Parathyroid adenoma (tissue), 2 donors: ENCODE data around the gene MECP2.

Experiments used
- H2AFZ ChIP-seq: fragments of 300-600 bp; sonication (generic); one replicate; pipeline ENCODE4 v1.7.0; 2017; ENCODE audit warnings: antibody characterized with exemption, mild to moderate bottlenecking
- H3K27ac ChIP-seq: fragments of 300-600 bp; sonication (generic); one replicate; pipeline ENCODE4 v1.7.0; 2017
- H3K27me3 ChIP-seq: fragments of 300-600 bp; sonication (generic); one replicate; pipeline ENCODE4 v1.7.0; 2017; ENCODE audit warnings: low read length; ENCODE audit not compliant: control insufficient read depth, insufficient read depth
- H3K36me3 ChIP-seq: fragments of 300-600 bp; sonication (generic); one replicate; pipeline ENCODE4 v1.7.0; 2017; ENCODE audit warnings: low read length; ENCODE audit not compliant: control insufficient read depth, insufficient read depth
- H3K4me1 ChIP-seq: fragments of 300-600 bp; sonication (generic); one replicate; pipeline ENCODE4 v1.7.0; 2017; ENCODE audit warnings: control low read depth
- H3K4me2 ChIP-seq: fragments of 300-600 bp; sonication (generic); one replicate; pipeline ENCODE4 v1.7.0; 2017; ENCODE audit warnings: low read length
- H3K4me3 ChIP-seq: fragments of 300-600 bp; sonication (generic); one replicate; pipeline ENCODE4 v1.7.0; 2017; ENCODE audit warnings: low read depth, low read length
- H3K79me2 ChIP-seq: fragments of 300-600 bp; sonication (generic); one replicate; pipeline ENCODE4 v1.7.0; 2017; ENCODE audit warnings: control low read depth
- H3K9ac ChIP-seq: fragments of 300-600 bp; sonication (generic); one replicate; pipeline ENCODE4 v1.7.0; 2017; ENCODE audit warnings: mild to moderate bottlenecking
- H3K9me3 ChIP-seq: fragments of 300-600 bp; sonication (generic); one replicate; pipeline ENCODE4 v1.7.0; 2017; ENCODE audit warnings: low read length; ENCODE audit not compliant: control insufficient read depth
- TF ChIP-seq, protein P1 (sequence below): fragments of 300-600 bp; sonication (generic); IDR thresholded peaks from one replicate; pipeline ENCODE4 v1.7.0; 2017; ENCODE audit warnings: antibody characterized with exemption, mild to moderate bottlenecking
- donor health status: primary hyperparathyroidism.

The MECP2 gene

GRCh38 chrX:154030266-154030665, 67.3 kb downstream of the MECP2 start:
- H3K9ac ChIP-seq: no peak overlapping the region
- no peak overlapping the region for H3K27ac ChIP-seq
- H3K79me2 ChIP-seq: peaks cover 8% of the 10 kb centered on the region
- no peak overlapping the region for H3K4me3 ChIP-seq
- no peaks in the 10 kb centered on the region for H3K4me1 ChIP-seq
- no peak overlapping the region for H2AFZ ChIP-seq
- TF ChIP-seq, protein P1, sequence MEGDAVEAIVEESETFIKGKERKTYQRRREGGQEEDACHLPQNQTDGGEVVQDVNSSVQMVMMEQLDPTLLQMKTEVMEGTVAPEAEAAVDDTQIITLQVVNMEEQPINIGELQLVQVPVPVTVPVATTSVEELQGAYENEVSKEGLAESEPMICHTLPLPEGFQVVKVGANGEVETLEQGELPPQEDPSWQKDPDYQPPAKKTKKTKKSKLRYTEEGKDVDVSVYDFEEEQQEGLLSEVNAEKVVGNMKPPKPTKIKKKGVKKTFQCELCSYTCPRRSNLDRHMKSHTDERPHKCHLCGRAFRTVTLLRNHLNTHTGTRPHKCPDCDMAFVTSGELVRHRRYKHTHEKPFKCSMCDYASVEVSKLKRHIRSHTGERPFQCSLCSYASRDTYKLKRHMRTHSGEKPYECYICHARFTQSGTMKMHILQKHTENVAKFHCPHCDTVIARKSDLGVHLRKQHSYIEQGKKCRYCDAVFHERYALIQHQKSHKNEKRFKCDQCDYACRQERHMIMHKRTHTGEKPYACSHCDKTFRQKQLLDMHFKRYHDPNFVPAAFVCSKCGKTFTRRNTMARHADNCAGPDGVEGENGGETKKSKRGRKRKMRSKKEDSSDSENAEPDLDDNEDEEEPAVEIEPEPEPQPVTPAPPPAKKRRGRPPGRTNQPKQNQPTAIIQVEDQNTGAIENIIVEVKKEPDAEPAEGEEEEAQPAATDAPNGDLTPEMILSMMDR: no peak
- no peaks in the 10 kb centered on the region for H3K36me3 ChIP-seq
- no peaks in the 10 kb centered on the region for H3K27me3 ChIP-seq
- no peak overlapping the region for H3K4me2 ChIP-seq
- no peaks in the 10 kb centered on the region for H3K9me3 ChIP-seq

DNA sequence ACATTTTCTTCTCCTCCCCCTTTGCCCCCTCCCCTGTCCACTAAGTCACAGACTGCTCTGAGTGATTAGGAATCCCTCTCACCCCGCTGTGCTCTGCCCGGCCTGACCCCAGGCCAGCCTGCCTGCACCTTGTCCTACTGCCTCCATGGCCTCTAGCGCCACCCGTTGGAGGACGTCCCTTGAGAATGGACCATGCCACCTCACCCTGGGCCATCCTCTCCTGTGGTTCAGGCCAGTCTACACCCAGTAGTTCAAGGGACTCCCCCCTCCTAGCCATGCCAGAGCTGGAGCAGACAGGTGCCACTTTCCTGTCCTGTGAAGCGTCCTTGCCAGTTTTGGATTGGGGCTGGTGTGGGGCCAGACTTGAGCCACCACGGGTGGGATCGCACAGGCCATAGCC, 68.1 kb downstream of the MECP2 start:
- Histone ChIP-seq H2AFZ (no peak overlapping the region), H3K4me2 (no peak overlapping the region), H3K27ac (no peak overlapping the region), H3K27me3 (no peaks in the 10 kb centered on the region), H3K79me2 (peaks cover 7% of the 10 kb centered on the region), H3K4me3 (no peak overlapping the region), H3K36me3 (no peaks in the 10 kb centered on the region), H3K9ac (no peak overlapping the region), H3K4me1 (no peaks in the 10 kb centered on the region), H3K9me3 (no peaks in the 10 kb centered on the region)
- TF ChIP-seq, protein P1: no peak

DNA sequence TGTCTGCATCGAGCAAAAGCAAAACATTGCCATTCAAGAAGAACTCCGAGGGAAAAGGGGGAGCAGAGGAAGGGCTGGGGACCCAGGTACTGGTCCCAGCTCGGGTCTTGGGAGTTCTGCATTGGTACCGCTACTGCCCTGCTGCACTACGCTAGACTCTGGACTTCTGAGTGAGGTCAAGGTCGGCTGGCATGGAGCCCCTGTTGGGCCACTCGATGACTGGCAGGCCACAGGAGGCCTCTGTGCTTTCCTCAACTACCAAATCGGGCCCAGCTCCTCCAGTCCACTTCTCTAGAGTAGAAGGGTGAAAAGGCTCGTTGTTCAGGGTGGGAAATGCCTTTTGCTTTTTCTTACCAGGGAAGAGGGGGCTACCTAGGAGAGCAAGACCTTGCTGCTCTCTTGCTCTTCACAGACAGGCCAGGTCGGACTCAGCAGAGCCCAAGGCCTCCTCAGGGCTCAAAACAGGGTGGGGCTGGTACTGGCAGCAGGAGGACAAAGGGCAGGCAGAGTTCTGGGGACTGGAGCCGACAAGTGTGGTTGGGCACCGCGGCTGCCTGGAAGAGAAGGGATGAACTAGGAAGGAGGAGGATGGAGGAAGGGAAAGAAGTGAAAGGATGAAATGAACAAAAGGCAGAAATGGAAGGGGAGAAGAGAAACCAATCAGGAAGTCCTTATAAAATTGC, 68.9 kb downstream of the MECP2 start:
- Histone ChIP-seq H3K36me3 (no peaks in the 10 kb centered on the region), H2AFZ (no peak overlapping the region), H3K4me2 (no peak overlapping the region), H3K27me3 (no peaks in the 10 kb centered on the region), H3K4me3 (no peak overlapping the region), H3K79me2 (peaks cover under 1% of the 10 kb centered on the region), H3K9me3 (no peaks in the 10 kb centered on the region), H3K27ac (no peak overlapping the region), H3K4me1 (no peaks in the 10 kb centered on the region), H3K9ac (no peak overlapping the region)
- TF ChIP-seq, protein P1: no peak

DNA sequence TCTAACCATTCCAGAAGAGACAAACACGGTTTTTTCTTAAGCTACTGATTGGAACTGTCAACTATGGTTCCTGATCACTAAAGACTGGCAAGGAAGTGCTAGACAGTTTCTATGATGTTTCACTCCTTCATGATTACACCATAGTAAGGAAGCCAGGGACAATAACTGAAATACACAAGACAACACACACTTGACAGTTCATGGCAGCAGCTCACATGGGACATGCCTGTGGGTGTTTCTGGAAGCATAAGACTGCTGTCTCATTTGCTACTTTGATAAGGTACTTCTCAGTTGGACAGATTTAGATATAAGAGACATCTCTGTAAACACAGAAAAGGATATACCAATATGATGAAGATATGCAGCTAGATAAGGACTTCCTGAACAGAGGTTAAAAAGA, 69.5 kb downstream of the MECP2 start:
- Histone ChIP-seq H3K9ac (no peak overlapping the region), H2AFZ (no peak overlapping the region), H3K4me1 (no peaks in the 10 kb centered on the region), H3K9me3 (no peaks in the 10 kb centered on the region), H3K27me3 (no peaks in the 10 kb centered on the region), H3K36me3 (no peaks in the 10 kb centered on the region), H3K27ac (no peak overlapping the region), H3K4me2 (no peak overlapping the region), H3K79me2 (no peaks in the 10 kb centered on the region), H3K4me3 (no peak overlapping the region)
- TF ChIP-seq, protein P1: no peak

DNA sequence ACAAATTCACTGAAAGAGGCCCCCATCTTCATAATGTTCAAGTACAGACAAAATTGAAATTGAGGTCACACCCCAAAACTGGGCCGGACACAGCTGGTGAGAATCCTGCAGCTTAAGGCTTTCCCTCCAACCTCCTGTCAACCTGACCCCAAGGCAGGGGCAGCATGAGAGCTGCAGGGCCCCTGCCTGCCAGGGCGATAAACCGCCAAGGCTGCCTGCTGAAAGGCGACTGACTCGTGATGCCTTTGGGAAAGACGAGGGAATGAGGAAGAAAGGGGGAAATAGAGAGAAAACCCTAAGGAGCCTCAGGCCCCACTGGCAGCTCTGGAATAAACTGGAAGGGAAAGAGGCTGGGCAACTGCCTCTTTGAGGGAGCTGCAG, 70.5 kb downstream of the MECP2 start:
- Histone ChIP-seq H3K4me3 (no peak overlapping the region), H2AFZ (no peak overlapping the region), H3K36me3 (no peaks in the 10 kb centered on the region), H3K27ac (no peak overlapping the region), H3K9me3 (no peaks in the 10 kb centered on the region), H3K79me2 (no peaks in the 10 kb centered on the region), H3K27me3 (no peaks in the 10 kb centered on the region), H3K9ac (no peak overlapping the region), H3K4me1 (no peaks in the 10 kb centered on the region), H3K4me2 (no peak overlapping the region)
- TF ChIP-seq, protein P1: no peak
